Vagina (tissue), 2 donors: ENCODE results near the gene RGS6. TPM values are rescaled to one million over a fixed set of nuclear protein-coding genes. Genes with fewer than 3 reads are reported as not detected.

Source experiments
- DNase-seq, 2 donors: peaks; one replicate each; pipeline ENCODE4 v3.0.0-alpha.2; 2017; ENCODE audit errors: extremely low spot score in 2 of 2
- H3K27ac ChIP-seq: fragments of 200-600 bp; sonication (generic); one replicate; pipeline ENCODE4 v1.5.1; 2019
- H3K27me3 ChIP-seq: fragments of 200-600 bp; sonication (generic); one replicate; pipeline ENCODE4 v1.5.1; 2019
- H3K36me3 ChIP-seq, 2 donors: fragments of 200-600 bp; sonication (generic); one replicate each; pipeline ENCODE4 v1.5.1; 2017 to 2019
- H3K4me1 ChIP-seq: fragments of 200-600 bp; sonication (generic); one replicate; pipeline ENCODE4 v1.5.1; 2019
- H3K4me3 ChIP-seq, 2 donors: fragments of 200-600 bp; sonication (generic); 1 replicate in 1 of 2; 2 replicates in 1 of 2; pipeline ENCODE4 v1.5.1; 2016 to 2019
- H3K9me3 ChIP-seq: fragments of 200-600 bp; sonication (generic); one replicate; pipeline ENCODE4 v1.5.1; 2019
- POLR2A ChIP-seq, 2 donors: fragments of 450-650 bp; IDR thresholded peaks; one replicate each; pipeline ENCODE4 v1.6.1; 2017; ENCODE audit warnings: antibody characterized with exemption in 2 of 2, mild to moderate bottlenecking in 2 of 2, moderate library complexity in 2 of 2
- POLR2AphosphoS5 ChIP-seq, 2 donors: sonication (generic); formaldehyde crosslinking; IDR thresholded peaks; one replicate each; pipeline ENCODE4 v1.9.0; 2017; ENCODE audit warnings: antibody characterized with exemption in 2 of 2, mild to moderate bottlenecking in 2 of 2, low read depth in 1 of 2; ENCODE audit not compliant: insufficient read depth in 1 of 2
- intact Hi-C: fragments of 100-400 bp; cut with DNase I; formaldehyde crosslinking; loops from one replicate; pipeline ENCODE4 v1.15.1; 2023
- total RNA-seq: library from RNA; depleted of rRNA; stranded (reverse); fragments of >200 nt; gene quantifications from one replicate; pipeline ENCODE4 v1.2.3, GENCODE V29; 2016
- TF ChIP-seq, protein P1 (sequence below), 3 experiments: fragments of 450-650 bp in 2 of 3; fragments of 200-600 bp in 1 of 3; sonication (generic) in 1 of 3; IDR thresholded peaks; one replicate each; pipeline ENCODE4 v1.5.1; 2017 to 2019; ENCODE audit warnings: antibody characterized with exemption in 3 of 3, mild to moderate bottlenecking in 2 of 3, moderate library complexity in 2 of 3

Gene RGS6
- total RNA-seq, 1 donor from 2014 or later, result 2.0 TPM

- Histone ChIP-seq H3K27ac (no peak overlapping the region), H3K9me3 (no peaks in the 10 kb centered on the region), H3K27me3 (no peaks in the 10 kb centered on the region), H3K4me1 (no peaks in the 10 kb centered on the region), H3K36me3 (no peaks in the 10 kb centered on the region), H3K4me3 (no peak overlapping the region)
- TF ChIP-seq, protein P1, sequence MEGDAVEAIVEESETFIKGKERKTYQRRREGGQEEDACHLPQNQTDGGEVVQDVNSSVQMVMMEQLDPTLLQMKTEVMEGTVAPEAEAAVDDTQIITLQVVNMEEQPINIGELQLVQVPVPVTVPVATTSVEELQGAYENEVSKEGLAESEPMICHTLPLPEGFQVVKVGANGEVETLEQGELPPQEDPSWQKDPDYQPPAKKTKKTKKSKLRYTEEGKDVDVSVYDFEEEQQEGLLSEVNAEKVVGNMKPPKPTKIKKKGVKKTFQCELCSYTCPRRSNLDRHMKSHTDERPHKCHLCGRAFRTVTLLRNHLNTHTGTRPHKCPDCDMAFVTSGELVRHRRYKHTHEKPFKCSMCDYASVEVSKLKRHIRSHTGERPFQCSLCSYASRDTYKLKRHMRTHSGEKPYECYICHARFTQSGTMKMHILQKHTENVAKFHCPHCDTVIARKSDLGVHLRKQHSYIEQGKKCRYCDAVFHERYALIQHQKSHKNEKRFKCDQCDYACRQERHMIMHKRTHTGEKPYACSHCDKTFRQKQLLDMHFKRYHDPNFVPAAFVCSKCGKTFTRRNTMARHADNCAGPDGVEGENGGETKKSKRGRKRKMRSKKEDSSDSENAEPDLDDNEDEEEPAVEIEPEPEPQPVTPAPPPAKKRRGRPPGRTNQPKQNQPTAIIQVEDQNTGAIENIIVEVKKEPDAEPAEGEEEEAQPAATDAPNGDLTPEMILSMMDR (IDR thresholded peaks at IDR 0.05), result no peak
- no peak for TF ChIP-seq POLR2A (IDR thresholded peaks at IDR 0.05)
- no peak for TF ChIP-seq POLR2AphosphoS5 (IDR thresholded peaks at IDR 0.05; ENCODE audit: insufficient read depth in 1 of 2, low read depth in 1 of 2)
- DNase-seq, result no peak
- intact Hi-C loops, result no loop called here
These were observed 593.1 kb downstream of the RGS6 start for GRCh38 chr14:72525087-72525915.

GRCh38 chr14:72527591-72527990, 595.4 kb downstream of the RGS6 start:
- Histone ChIP-seq H3K27me3 (no peaks in the 10 kb centered on the region), H3K4me1 (no peaks in the 10 kb centered on the region), H3K9me3 (no peaks in the 10 kb centered on the region), H3K36me3 (no peaks in the 10 kb centered on the region), H3K27ac (no peak overlapping the region), H3K4me3 (no peak overlapping the region)
- intact Hi-C loops, result no loop called here
- TF ChIP-seq, protein P1 (IDR thresholded peaks at IDR 0.05), result no peak
- no peak for TF ChIP-seq POLR2A (IDR thresholded peaks at IDR 0.05)
- no peak for TF ChIP-seq POLR2AphosphoS5 (IDR thresholded peaks at IDR 0.05; ENCODE audit: insufficient read depth in 1 of 2, low read depth in 1 of 2)
- no peak for DNase-seq

GRCh38 chr14:72528059-72528862, 596.0 kb downstream of the RGS6 start:
- H3K9me3 ChIP-seq, result no peaks in the 10 kb centered on the region
- TF ChIP-seq POLR2AphosphoS5 (IDR thresholded peaks at IDR 0.05; ENCODE audit: insufficient read depth in 1 of 2, low read depth in 1 of 2) (no peak), POLR2A (IDR thresholded peaks at IDR 0.05) (no peak)
- H3K27ac ChIP-seq, result no peak overlapping the region
- no peaks in the 10 kb centered on the region for H3K4me1 ChIP-seq
- no peaks in the 10 kb centered on the region for H3K36me3 ChIP-seq
- H3K27me3 ChIP-seq, result no peaks in the 10 kb centered on the region
- intact Hi-C loops, result no loop called here
- DNase-seq, result no peak
- no peak overlapping the region for H3K4me3 ChIP-seq

DNA sequence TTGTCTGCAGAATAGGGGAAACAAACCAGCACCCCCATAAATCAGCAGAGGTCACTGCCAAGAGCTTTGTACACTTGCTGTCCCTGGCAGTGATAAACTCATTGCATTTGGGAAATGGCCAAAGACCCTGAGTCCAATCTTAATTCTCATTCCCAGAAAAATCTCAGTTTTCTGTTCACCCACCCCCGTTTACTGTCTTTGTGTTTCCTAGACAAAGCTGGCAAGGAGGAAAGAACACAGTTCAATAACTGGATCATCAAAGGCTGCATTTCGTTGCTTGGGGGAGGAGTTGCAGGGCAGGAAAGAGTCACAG, 596.6 kb downstream of the RGS6 start:
- DNase-seq, result no peak
- Histone ChIP-seq H3K36me3 (no peaks in the 10 kb centered on the region), H3K9me3 (no peaks in the 10 kb centered on the region), H3K27ac (no peak overlapping the region), H3K27me3 (no peaks in the 10 kb centered on the region), H3K4me3 (no peak overlapping the region), H3K4me1 (no peaks in the 10 kb centered on the region)
- intact Hi-C loops, result no loop called here
- TF ChIP-seq POLR2AphosphoS5 (IDR thresholded peaks at IDR 0.05; ENCODE audit: insufficient read depth in 1 of 2, low read depth in 1 of 2) (no peak), POLR2A (IDR thresholded peaks at IDR 0.05) (no peak)
- TF ChIP-seq, protein P1 (IDR thresholded peaks at IDR 0.05), result no peak

- no peak overlapping the region for H3K27ac ChIP-seq
- H3K4me3 ChIP-seq, result no peak overlapping the region
These were observed 600.6 kb downstream of the RGS6 start for GRCh38 chr14:72532686-72533454.

More at GRCh38 chr14:72532686-72533454, 600.6 kb downstream of the RGS6 start:
- H3K9me3 ChIP-seq, result no peaks in the 10 kb centered on the region
- H3K36me3 ChIP-seq, result no peaks in the 10 kb centered on the region
- H3K27me3 ChIP-seq, result no peaks in the 10 kb centered on the region
- no peak for TF ChIP-seq POLR2AphosphoS5 (IDR thresholded peaks at IDR 0.05; ENCODE audit: insufficient read depth in 1 of 2, low read depth in 1 of 2)
- TF ChIP-seq POLR2A (IDR thresholded peaks at IDR 0.05), result no peak
- TF ChIP-seq, protein P1 (IDR thresholded peaks at IDR 0.05), result no peak
- H3K4me1 ChIP-seq, result no peaks in the 10 kb centered on the region
- no peak for DNase-seq
- intact Hi-C loops, result loop anchor here (2.0 kb wide), 1 partner anchor 58 kb away; no protein-coding TSS in a partner anchor
